Neural cell (in vitro differentiated cells): ENCODE results near the gene MYMK.

Experiments used
- EP300 ChIP-seq: fragments of 450-650 bp; conservative IDR thresholded peaks from 2 replicates; pipeline ENCODE4 v1.6.1; 2014; ENCODE audit warnings: antibody characterized with exemption, mild to moderate bottlenecking, moderate library complexity; ENCODE audit not compliant: poor library complexity, severe bottlenecking
- EZH2 ChIP-seq: fragments of 200-600, 300-800 bp; shearing (Covaris generic), sonication (generic); IDR thresholded peaks from 2 replicates; pipeline ENCODE4 v1.6.1; 2014; ENCODE audit warnings: antibody characterized with exemption, low read length, borderline replicate concordance, mild to moderate bottlenecking; ENCODE audit not compliant: insufficient read depth, poor library complexity, severe bottlenecking
- POLR2AphosphoS5 ChIP-seq: IDR thresholded peaks from 2 replicates; pipeline ENCODE4 v1.6.1; 2012
- RAD21 ChIP-seq: fragments of 450-650 bp; conservative IDR thresholded peaks from 2 replicates; pipeline ENCODE4 v1.6.1; 2014; ENCODE audit warnings: antibody characterized with exemption, mild to moderate bottlenecking, moderate library complexity
- SMC3 ChIP-seq: fragments of 450-650 bp; conservative IDR thresholded peaks from 2 replicates; pipeline ENCODE4 v1.6.1; 2014; ENCODE audit warnings: antibody characterized with exemption, mild to moderate bottlenecking, moderate library complexity; ENCODE audit not compliant: poor library complexity
- TAF1 ChIP-seq: IDR thresholded peaks from 2 replicates; pipeline ENCODE4 v1.6.1; 2012; ENCODE audit warnings: low read depth
- TF ChIP-seq, protein P1 (sequence below): fragments of 450-650 bp; IDR thresholded peaks from 2 replicates; pipeline ENCODE4 v1.5.1; 2014; ENCODE audit warnings: antibody characterized with exemption, mild to moderate bottlenecking, moderate library complexity; ENCODE audit not compliant: poor library complexity, severe bottlenecking
- TF ChIP-seq, protein P2 (sequence below): IDR thresholded peaks from 2 replicates; pipeline ENCODE4 v1.6.1; 2012; ENCODE audit warnings: borderline replicate concordance

DNA sequence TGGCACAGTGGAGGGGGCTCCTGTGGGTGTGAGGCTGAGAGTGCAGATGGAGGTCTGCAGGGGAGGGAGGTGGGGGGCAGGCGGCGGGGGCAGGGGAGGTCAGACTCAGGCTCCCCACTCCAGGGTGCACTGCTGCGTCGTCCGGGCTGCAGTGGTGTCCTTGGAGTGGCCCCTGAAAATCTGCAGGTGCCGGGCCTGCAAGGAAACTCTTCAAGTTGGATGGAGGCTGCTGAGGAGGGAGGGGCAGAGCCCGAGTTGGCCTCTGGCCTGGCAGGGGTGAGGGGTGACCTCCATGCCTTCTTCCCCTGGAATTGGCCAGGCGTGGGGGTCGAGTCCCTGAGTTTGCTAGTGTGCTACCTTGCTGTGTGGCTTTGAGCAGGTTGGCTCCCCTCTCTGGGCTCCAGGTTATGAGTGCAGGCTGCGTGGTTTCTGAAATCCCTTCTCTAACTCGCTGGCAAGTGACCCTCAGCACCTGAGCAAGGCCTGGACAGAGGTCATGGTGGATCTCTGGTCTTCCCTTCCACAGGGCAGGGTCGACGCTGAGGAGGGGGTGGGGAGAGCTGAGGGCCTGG lies 10.6 kb upstream of the MYMK start:
- no peak for TF ChIP-seq EZH2
- TF ChIP-seq, protein P1, sequence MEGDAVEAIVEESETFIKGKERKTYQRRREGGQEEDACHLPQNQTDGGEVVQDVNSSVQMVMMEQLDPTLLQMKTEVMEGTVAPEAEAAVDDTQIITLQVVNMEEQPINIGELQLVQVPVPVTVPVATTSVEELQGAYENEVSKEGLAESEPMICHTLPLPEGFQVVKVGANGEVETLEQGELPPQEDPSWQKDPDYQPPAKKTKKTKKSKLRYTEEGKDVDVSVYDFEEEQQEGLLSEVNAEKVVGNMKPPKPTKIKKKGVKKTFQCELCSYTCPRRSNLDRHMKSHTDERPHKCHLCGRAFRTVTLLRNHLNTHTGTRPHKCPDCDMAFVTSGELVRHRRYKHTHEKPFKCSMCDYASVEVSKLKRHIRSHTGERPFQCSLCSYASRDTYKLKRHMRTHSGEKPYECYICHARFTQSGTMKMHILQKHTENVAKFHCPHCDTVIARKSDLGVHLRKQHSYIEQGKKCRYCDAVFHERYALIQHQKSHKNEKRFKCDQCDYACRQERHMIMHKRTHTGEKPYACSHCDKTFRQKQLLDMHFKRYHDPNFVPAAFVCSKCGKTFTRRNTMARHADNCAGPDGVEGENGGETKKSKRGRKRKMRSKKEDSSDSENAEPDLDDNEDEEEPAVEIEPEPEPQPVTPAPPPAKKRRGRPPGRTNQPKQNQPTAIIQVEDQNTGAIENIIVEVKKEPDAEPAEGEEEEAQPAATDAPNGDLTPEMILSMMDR, result no peak
- no peak for TF ChIP-seq POLR2AphosphoS5
- TF ChIP-seq EP300, result no peak
- no peak for TF ChIP-seq RAD21
- TF ChIP-seq, protein P2, sequence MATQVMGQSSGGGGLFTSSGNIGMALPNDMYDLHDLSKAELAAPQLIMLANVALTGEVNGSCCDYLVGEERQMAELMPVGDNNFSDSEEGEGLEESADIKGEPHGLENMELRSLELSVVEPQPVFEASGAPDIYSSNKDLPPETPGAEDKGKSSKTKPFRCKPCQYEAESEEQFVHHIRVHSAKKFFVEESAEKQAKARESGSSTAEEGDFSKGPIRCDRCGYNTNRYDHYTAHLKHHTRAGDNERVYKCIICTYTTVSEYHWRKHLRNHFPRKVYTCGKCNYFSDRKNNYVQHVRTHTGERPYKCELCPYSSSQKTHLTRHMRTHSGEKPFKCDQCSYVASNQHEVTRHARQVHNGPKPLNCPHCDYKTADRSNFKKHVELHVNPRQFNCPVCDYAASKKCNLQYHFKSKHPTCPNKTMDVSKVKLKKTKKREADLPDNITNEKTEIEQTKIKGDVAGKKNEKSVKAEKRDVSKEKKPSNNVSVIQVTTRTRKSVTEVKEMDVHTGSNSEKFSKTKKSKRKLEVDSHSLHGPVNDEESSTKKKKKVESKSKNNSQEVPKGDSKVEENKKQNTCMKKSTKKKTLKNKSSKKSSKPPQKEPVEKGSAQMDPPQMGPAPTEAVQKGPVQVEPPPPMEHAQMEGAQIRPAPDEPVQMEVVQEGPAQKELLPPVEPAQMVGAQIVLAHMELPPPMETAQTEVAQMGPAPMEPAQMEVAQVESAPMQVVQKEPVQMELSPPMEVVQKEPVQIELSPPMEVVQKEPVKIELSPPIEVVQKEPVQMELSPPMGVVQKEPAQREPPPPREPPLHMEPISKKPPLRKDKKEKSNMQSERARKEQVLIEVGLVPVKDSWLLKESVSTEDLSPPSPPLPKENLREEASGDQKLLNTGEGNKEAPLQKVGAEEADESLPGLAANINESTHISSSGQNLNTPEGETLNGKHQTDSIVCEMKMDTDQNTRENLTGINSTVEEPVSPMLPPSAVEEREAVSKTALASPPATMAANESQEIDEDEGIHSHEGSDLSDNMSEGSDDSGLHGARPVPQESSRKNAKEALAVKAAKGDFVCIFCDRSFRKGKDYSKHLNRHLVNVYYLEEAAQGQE, result no peak
- TF ChIP-seq TAF1, result no peak
- no peak for TF ChIP-seq SMC3
